Stimulated activated CD4-positive, alpha-beta T cell treated with anti-CD3 and anti-CD28 coated beads, Interleukin-1b, Interleukin-23, amount 100 ng/mL, for 24 hours (primary cell): ENCODE measurements around the gene TXNDC17.
A peak's percentile ranks its signal among the peaks of the same experiment; 100 is the strongest.
"Not testable (repeated sequence)": the region's sequence is repeated elsewhere in the genome, so short reads cannot be mapped to it uniquely, and the experiment has no call there.

Experiments used
- DNase-seq, 4 experiments: peaks; one replicate each; pipeline ENCODE4 v3.0.0-alpha.2; 2020; ENCODE audit warnings: low read depth in 4 of 4, low spot score in 1 of 4

TXNDC17 gene

GRCh38 chr17:6640536-6641246, at the start of gene TXNDC17, which contains the start of gene KIAA0753:
TSS of gene TXNDC17 (plus strand) at chr17:6641060. CDS start at chr17:6641083, 23 bp downstream.
TSS of gene KIAA0753 (minus strand) at chr17:6640711. CDS start at chr17:6635103, 5,608 bp downstream.
- peak; percentile 80 to 92 (median 90) for DNase-seq

GRCh38 chr17:6591599-6592158, 49.2 kb upstream of the TXNDC17 start:
- DNase-seq = no peak

GRCh38 chr17:6592173-6592572, 48.7 kb upstream of the TXNDC17 start:
- no peak for DNase-seq

DNA sequence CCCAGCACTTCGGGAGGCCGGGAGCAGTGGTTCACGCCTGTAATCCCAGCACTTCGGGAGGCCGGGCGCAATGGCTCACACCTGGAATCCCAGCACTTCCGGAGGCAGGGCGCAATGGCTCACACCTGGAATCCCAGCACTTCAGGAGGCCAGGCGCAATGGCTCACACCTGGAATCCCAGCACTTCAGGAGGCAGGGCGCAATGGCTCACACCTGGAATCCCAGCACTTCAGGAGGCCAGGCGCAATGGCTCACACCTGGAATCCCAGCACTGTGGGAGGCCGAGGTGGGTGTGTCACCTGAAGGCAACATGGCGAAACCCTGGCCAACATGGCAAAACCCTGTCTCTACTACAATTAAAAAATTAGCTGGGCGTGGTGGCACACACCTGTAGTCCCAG, 47.5 kb upstream of the TXNDC17 start:
- not testable (repeated sequence) for DNase-seq

DNA sequence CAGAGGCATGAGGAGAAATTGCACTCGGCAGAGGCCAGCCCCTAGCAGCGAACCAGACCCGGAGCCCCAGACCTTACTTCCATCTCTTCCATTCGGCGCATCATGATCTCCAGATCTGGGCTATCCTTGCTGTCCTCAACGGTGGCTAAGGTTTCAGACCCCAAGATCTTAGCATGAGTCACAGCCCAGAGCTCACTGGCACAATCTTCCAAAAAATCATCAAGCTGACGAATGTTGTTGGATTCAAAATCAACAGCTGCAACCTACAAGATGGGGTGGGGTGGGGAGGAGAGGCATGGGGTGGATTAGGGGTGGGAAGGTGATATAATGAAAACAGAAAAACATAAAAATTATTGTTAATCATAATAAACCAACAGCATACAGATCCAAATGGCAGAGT, 44.8 kb upstream of the TXNDC17 start:
- DNase-seq = no peak

GRCh38 chr17:6596511-6596910, 44.3 kb upstream of the TXNDC17 start:
- DNase-seq = no peak

- DNase-seq = no peak
Observed at GRCh38 chr17:6596941-6597340, 43.9 kb upstream of the TXNDC17 start.

- no peak for DNase-seq
Observed at GRCh38 chr17:6597727-6598126, 43.1 kb upstream of the TXNDC17 start.

DNA sequence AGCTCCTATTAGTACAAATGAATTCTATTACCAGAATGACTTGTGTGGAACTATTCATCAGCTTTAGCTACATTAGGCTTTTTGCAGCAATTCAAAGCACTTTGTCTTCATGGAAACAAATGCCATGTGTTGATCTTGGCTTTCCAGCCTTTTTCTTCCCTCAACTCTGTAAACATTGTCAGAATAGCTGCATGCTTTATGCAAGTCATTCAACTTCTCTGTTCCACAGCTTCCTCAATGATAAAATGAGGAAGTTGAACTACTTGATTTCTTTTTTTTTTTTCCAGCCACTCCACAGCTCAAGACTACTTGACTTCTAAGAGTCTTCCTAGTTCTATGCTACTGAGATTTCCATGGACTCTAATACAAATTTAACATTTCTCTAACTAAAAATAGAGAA, 41.5 kb upstream of the TXNDC17 start:
- no peak for DNase-seq

GRCh38 chr17:6602141-6602540, 38.7 kb upstream of the TXNDC17 start:
- DNase-seq = no peak

DNA sequence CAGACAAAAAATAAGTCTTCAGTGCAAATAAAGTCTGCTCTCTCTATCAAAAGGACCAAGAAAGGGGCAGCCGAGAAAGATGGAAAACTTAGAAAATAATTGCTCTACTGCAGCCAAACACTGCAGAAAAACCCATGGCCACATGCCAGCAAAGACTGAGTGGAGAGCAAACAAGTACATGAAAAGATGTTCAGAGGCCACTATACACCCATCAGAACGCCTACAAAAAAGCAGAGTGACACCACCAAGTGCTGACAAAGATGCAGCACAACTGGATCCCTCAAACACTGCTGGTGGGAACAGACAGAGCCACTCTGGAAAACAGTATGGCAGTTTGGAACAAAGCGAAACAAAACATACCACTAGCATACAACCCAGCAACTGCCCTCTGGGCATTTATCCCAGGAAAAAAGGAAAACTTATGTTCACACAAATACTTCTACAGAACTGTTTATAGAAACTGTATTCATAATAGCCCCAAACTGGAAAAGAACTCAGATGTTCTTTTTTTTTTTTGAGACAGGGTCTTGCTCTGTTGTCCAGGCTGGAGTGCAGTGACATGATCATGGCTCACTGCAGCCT, 37.0 kb upstream of the TXNDC17 start:
- DNase-seq = no peak

DNA sequence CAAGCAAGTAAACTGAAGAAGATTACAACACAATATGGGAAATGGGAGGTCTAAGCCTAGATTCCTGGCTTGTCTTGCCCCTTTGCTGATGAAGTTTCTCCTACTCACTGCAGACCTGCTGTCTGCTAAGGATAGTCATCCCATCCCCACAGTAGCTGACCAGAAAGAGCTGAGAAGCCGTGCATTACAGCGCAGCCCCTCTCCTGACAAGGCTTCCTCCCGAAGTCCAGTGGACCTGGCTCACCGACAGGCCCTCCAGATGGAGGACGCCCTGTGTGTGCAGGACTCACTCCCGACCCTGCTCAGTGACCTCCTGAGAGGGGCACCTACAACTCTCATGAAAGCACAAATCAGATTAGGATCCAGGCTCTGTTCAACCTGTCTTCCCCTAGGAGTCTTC, 35.7 kb upstream of the TXNDC17 start:
- DNase-seq = no peak

DNA sequence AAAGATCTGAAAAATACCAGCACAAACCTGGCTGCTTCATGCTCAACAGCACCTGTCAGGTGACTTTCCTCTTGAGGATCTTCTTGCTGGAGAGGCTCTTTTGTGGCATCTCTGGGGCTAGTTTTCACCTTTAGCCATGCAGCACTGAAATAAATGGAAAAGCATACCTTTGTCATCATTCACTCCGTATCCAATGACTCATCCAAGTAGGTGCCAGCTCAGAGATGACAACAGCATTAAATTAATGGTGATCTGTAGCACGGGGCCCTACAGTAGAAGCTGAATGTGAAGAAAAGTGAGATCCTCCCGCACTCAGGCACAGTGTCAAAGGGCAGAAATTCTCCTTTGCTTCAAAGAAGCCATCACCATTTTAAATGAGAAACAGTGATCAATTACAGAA, 32.5 kb upstream of the TXNDC17 start:
- no peak for DNase-seq

GRCh38 chr17:6610011-6610410, 30.8 kb upstream of the TXNDC17 start:
- DNase-seq = no peak

DNA sequence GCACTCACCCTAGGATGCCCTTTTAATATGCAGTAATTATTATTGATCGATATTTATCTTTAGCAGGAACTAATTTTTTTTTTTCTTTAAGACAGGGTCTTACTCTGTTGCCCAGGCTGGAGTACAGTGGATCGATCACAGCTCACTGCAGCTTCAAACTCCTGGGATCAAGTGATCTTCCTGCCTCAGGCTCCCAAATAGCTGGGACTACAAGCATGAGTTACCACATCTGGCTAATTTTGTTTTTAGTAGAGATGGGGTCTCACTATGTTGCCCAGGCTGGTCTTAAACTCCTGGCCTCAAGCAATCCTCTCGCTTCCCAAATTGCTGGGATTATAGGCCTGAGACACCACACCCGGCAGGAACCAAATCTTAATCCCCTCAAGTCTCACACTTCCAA, 29.6 kb upstream of the TXNDC17 start:
- DNase-seq = no peak

DNA sequence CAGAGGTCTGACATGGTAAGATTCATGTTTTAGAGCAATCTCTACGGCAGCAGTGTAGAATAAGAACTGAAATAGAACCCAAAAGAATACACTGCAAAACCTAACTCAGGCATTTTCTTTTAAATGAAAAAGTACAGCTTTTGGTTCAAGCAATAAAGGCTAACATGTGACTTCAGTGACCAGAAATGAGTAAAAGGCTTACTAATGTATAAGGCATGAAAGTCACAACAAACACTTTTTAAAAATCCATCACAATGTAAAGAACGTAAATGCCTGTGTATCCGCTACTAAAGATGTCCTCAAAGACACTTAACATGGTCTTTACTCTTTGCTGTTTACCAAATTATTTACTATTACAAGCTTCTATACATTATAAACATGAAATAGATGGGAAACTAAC, 16.9 kb upstream of the TXNDC17 start:
- no peak for DNase-seq

DNA sequence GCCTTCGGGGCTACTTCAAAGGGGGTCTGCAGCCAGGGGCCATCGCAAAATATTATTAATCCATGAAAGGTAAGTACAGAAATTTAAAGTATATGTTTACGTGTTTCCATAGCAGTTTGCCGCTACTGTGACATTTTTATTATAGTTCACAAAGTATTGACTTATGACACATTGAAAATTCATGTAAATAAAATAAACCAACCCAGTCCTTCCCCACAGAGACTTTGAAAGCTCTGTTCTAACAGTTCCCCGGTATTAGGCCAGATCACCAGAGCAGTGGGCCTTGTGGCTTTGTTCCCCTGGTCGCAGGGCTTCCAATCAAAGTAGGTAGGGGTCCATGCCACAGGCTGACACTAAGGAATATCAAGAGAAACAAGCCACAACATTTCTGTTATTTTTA, 14.2 kb upstream of the TXNDC17 start:
- DNase-seq = no peak

DNA sequence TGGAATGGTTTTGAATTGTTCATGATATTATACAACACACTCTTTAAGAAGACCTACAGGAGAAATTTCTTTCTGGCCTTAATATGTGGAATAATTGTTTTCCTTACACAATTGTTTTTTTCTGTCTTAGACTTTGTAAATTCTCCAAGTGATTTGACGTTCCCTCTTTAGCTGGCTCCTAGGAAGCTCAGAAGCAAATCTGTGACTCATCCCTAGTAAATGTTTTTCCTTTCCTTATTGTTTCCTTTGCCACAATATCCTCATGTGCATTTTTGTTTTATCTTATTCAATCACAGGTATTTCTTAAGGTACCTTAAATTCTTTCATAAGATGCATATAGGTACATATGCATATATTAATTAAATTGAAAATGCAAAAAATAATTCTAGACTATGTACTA, 13.8 kb upstream of the TXNDC17 start:
- no peak for DNase-seq

DNA sequence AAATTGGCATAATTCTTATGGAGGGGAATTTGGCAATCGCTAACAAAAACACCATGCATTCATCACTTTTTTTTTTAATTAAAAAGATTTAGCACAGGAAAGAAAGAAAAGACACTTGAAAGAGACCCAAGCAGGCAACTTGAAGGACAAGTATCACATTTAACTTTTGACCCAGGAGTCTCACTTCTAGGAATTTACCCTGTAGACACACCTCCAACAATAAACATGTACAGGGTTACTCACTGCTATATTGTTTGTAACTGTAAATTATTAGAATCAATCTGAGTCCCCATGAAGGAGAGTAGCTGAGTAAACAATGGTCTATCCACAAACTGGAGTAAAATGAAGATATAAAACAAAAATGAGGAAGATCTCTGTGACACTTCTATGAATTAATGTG, 10.5 kb upstream of the TXNDC17 start:
- no peak for DNase-seq

GRCh38 chr17:6632530-6632929, 8.3 kb upstream of the TXNDC17 start:
- no peak for DNase-seq

- no peak for DNase-seq
Observed at GRCh38 chr17:6633263-6633662, 7.6 kb upstream of the TXNDC17 start.

DNA sequence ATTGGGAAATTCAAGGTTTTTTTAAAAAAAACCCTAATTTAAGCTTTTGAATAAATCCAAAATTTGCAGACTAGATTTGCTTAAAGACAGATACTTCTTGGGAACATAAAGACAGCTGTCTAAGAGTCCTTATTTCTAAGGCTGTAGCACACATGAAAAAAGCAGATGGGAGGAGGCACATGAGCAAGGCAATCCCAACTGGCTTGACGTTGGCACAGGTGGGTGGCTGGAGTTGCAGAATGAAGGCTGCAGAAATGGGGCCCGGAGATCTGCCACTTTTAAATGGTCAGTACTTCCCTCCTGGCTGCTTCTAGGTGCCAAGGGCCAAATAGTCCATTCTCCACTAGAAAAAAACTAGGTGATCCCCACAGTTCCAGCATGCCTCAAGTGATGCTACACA, 4.8 kb upstream of the TXNDC17 start:
- DNase-seq = no peak
